ENCODE data around the gene TCEA3.

DNA sequence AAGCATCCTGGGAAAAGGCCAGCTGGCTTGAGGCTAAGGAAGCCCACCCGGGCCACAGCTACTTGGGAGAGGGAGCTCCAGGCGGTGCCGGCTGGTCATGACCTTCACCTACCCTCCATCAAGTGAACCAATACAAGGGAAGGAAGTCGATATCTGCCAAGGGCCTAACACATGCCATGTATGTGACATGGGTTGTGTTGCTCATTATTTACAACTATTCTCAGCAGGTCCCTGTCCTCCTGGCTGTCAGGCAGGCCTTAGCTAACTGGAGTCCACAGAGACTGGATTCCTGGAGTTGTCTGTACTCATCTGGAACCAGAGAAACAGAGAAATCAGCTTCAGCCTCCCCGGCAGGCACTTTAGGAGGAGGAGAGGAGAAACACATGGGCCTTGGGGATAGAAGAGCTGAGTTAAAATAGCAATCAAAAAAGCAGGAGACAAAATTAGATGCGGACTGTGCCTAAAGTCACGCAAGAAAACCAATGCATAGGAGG is 15.7 kb downstream of the TCEA3 start:
- TF ChIP-seq, protein P1, sequence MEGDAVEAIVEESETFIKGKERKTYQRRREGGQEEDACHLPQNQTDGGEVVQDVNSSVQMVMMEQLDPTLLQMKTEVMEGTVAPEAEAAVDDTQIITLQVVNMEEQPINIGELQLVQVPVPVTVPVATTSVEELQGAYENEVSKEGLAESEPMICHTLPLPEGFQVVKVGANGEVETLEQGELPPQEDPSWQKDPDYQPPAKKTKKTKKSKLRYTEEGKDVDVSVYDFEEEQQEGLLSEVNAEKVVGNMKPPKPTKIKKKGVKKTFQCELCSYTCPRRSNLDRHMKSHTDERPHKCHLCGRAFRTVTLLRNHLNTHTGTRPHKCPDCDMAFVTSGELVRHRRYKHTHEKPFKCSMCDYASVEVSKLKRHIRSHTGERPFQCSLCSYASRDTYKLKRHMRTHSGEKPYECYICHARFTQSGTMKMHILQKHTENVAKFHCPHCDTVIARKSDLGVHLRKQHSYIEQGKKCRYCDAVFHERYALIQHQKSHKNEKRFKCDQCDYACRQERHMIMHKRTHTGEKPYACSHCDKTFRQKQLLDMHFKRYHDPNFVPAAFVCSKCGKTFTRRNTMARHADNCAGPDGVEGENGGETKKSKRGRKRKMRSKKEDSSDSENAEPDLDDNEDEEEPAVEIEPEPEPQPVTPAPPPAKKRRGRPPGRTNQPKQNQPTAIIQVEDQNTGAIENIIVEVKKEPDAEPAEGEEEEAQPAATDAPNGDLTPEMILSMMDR (IDR thresholded peaks at IDR 0.05; ENCODE audit: low read length) = no peak
- no peak for TF ChIP-seq EZH2 (optimal IDR thresholded peaks at IDR 0.05; ENCODE audit: low read depth, low read length)
